Endothelial cell of umbilical vein (primary cell): Measurements from ENCODE around the gene PATE4. TPM values are rescaled to one million over a fixed set of nuclear protein-coding genes. Genes with fewer than 3 reads are reported as not detected.

Experiments used
- BruUV-seq: library from RNA; stranded (reverse); fragments of 400-500 nt; replicated peaks from 2 replicates; lab custom pipeline; 2021; lab: Mats Ljungman, UMichigan
- CTCF ChIA-PET: fragments of 300-600, 350-600 bp; sonication (Branson Sonifier 250); formaldehyde crosslinking; loops from one replicate; lab custom pipeline; 2021; ENCODE audit warnings: antibody characterized with exemption, inconsistent platforms; lab: Charles Lee
- POLR2A ChIA-PET: fragments of 300-600, 350-600 bp; sonication (Branson Sonifier 250); formaldehyde crosslinking; loops from one replicate; lab custom pipeline; 2021; ENCODE audit warnings: antibody characterized with exemption, inconsistent platforms; lab: Charles Lee
- DNase-seq: peaks from one replicate; pipeline ENCODE4 v3.0.0-alpha.2; 2011; ENCODE audit warnings: low read depth, low spot score
- FAIRE-seq: peaks from 2 replicates; lab custom pipeline; 2011; peaks lifted over from hg19 to GRCh38; lab: Jason Lieb, UNC
- H2AFZ ChIP-seq: 2 replicates; pipeline ENCODE4 v1.6.0; 2012; ENCODE audit warnings: low read depth, low read length, control low read depth, inconsistent platforms
- H3K27ac ChIP-seq: 2 replicates; pipeline ENCODE4 v1.5.1; 2011; ENCODE audit warnings: low read depth, mild to moderate bottlenecking, control low read depth, low read length, moderate library complexity; ENCODE audit not compliant: insufficient read depth
- H3K27me3 ChIP-seq, 2 experiments: 2 replicates each; pipeline versions ENCODE4 v1.6.0 to v1.6.1; 2011; ENCODE audit warnings: low read length in 2 of 2, mixed read lengths in 1 of 2; ENCODE audit not compliant: control insufficient read depth in 2 of 2, insufficient read depth in 2 of 2
- H3K36me3 ChIP-seq, 2 experiments: 2 replicates in 1 of 2; 3 replicates in 1 of 2; pipeline ENCODE4 v1.5.1; 2011; ENCODE audit warnings: low read length in 2 of 2, mild to moderate bottlenecking in 1 of 2, moderate library complexity in 1 of 2; ENCODE audit not compliant: control insufficient read depth in 2 of 2, insufficient read depth in 2 of 2; ENCODE audit errors: extremely low read depth in 1 of 2
- H3K4me1 ChIP-seq: 3 replicates; pipeline ENCODE4 v1.5.1; 2011; ENCODE audit warnings: mild to moderate bottlenecking, low read length; ENCODE audit not compliant: control insufficient read depth, insufficient read depth; ENCODE audit errors: extremely low read depth
- H3K4me2 ChIP-seq: 2 replicates; pipeline ENCODE4 v1.6.1; 2011; ENCODE audit warnings: low read length, control low read depth, mixed read lengths; ENCODE audit not compliant: insufficient read depth
- H3K4me3 ChIP-seq, 3 experiments: fragments of 200-600 bp in 1 of 3; sonication (generic), shearing (Covaris generic) in 1 of 3; replicated peaks in 1 of 3; 2 replicates each; pipeline ENCODE4 v1.5.1; 2011 to 2016; ENCODE audit warnings: control low read depth in 3 of 3, low read length in 3 of 3, mild to moderate bottlenecking in 2 of 3, inconsistent platforms in 1 of 3, low read depth in 1 of 3, moderate library complexity in 1 of 3; ENCODE audit not compliant: insufficient read depth in 1 of 3
- H3K79me2 ChIP-seq: 2 replicates; pipeline ENCODE4 v1.6.0; 2012; ENCODE audit warnings: low read length, inconsistent platforms; ENCODE audit not compliant: control insufficient read depth, insufficient read depth
- H3K9ac ChIP-seq: replicated peaks from 2 replicates; pipeline ENCODE3; 2011; ENCODE audit warnings: low read length, control low read depth; ENCODE audit not compliant: insufficient read depth; ENCODE audit errors: extremely low read depth
- H3K9me1 ChIP-seq: replicated peaks from 3 replicates; pipeline ENCODE4 v1.6.0; 2011; ENCODE audit warnings: mild to moderate bottlenecking, low read length; ENCODE audit not compliant: control insufficient read depth, insufficient read depth; ENCODE audit errors: extremely low read depth
- H3K9me3 ChIP-seq: replicated peaks from 2 replicates; pipeline ENCODE4 v1.5.1; 2012; ENCODE audit warnings: low read length, inconsistent platforms; ENCODE audit not compliant: control insufficient read depth, insufficient read depth
- H4K20me1 ChIP-seq: replicated peaks from 2 replicates; pipeline ENCODE3; 2011; ENCODE audit warnings: mild to moderate bottlenecking, low read length; ENCODE audit not compliant: control insufficient read depth, insufficient read depth; ENCODE audit errors: extremely low read depth
- CTCF ChIP-seq, 2 donors: IDR thresholded peaks; 1 replicate in 1 of 2; 2 replicates in 1 of 2; pipeline ENCODE4 v1.5.1; 2011; ENCODE audit warnings: low read length in 2 of 2, mild to moderate bottlenecking in 2 of 2, moderate library complexity in 2 of 2, control low read depth in 1 of 2, inconsistent platforms in 1 of 2, low read depth in 1 of 2; ENCODE audit not compliant: insufficient read depth in 1 of 2; ENCODE audit errors: extremely low read depth in 1 of 2
- EZH2 ChIP-seq: IDR thresholded peaks from 2 replicates; pipeline ENCODE4 v1.6.1; 2012; ENCODE audit warnings: borderline replicate concordance, low read depth, mild to moderate bottlenecking, moderate library complexity, low read length, inconsistent platforms; ENCODE audit not compliant: severe bottlenecking
- FOS ChIP-seq: IDR thresholded peaks from 2 replicates; pipeline ENCODE4 v1.6.1; 2011; ENCODE audit warnings: mild to moderate bottlenecking, low read length, moderate library complexity, borderline replicate concordance; ENCODE audit not compliant: insufficient read depth
- GATA2 ChIP-seq: IDR thresholded peaks from 2 replicates; pipeline ENCODE4 v1.7.0; 2011; ENCODE audit warnings: low read depth, mild to moderate bottlenecking, moderate library complexity, mixed read lengths, low read length; ENCODE audit not compliant: insufficient read length, insufficient read depth
- JUN ChIP-seq: IDR thresholded peaks from 2 replicates; pipeline ENCODE4 v1.6.1; 2011; ENCODE audit warnings: borderline replicate concordance, low read depth; ENCODE audit not compliant: insufficient read length, insufficient read depth
- MAX ChIP-seq: IDR thresholded peaks from 2 replicates; pipeline ENCODE4 v1.6.1; 2011; ENCODE audit not compliant: insufficient read depth, insufficient read length
- MYC ChIP-seq: IDR thresholded peaks from one replicate; pipeline ENCODE4 v1.6.1; 2011; ENCODE audit warnings: mild to moderate bottlenecking, low read depth, low read length
- POLR2A ChIP-seq: IDR thresholded peaks from 2 replicates; pipeline ENCODE4 v1.6.1; 2012; ENCODE audit warnings: low read depth, mild to moderate bottlenecking, control low read depth, low read length
- POLR2AphosphoS5 ChIP-seq: IDR thresholded peaks from 2 replicates; pipeline ENCODE4 v1.6.1; 2012; ENCODE audit warnings: low read depth, mild to moderate bottlenecking, control low read depth, low read length, moderate library complexity; ENCODE audit not compliant: insufficient read depth
- dilution Hi-C: fragments of 300-500 bp; cut with MboI; formaldehyde crosslinking; loops from one replicate; pipeline ENCODE4 v1.15.0; 2019; ENCODE audit warnings: low sequenced_read_pairs; ENCODE audit not compliant: extremely low pct_ligation_motif_present
- intact Hi-C: fragments of 100-400 bp; cut with micrococcal nuclease; formaldehyde crosslinking; loops from one replicate; pipeline ENCODE4 v1.10.0; 2022
- polyA plus RNA-seq, 4 experiments: library from polyadenylated mRNA; depleted of rRNA in 3 of 4; stranded (reverse) in 3 of 4; unstranded in 1 of 4; fragments of >200 nt; gene quantifications; 2 replicates each; pipeline versions ENCODE4 v1.2.1 to v1.2.3, GENCODE V29; 2011 to 2012; ENCODE audit warnings: missing spikeins in 1 of 4
- total RNA-seq: library from RNA; stranded (reverse); gene quantifications from 2 replicates; pipeline ENCODE4 v1.2.3, GENCODE V29; 2021

PATE4 gene
- total and polyA plus RNA-seq, 2 donors (not counting 3 experiments of a cell fraction or from before 2014, with no cell fraction given): not detected

- H2AFZ ChIP-seq: no peak overlapping the region
- no peak overlapping the region for H3K4me3 ChIP-seq
- no TSS peak for BruUV-seq
- no peaks in the 10 kb centered on the region for H3K4me1 ChIP-seq
- no peaks in the 10 kb centered on the region for H3K79me2 ChIP-seq
- dilution Hi-C loops (no loop called here), intact Hi-C loops (no loop called here)
- FAIRE-seq (no peak), DNase-seq (no peak)
- H3K4me2 ChIP-seq: no peak overlapping the region
- H3K27me3 ChIP-seq: no peaks in the 10 kb centered on the region
- no peak overlapping the region for H3K9ac ChIP-seq
- no peaks in the 10 kb centered on the region for H3K9me1 ChIP-seq
- no peaks in the 10 kb centered on the region for H3K9me3 ChIP-seq
- H4K20me1 ChIP-seq: no peaks in the 10 kb centered on the region
- TF ChIP-seq POLR2A: no peak
- no peak for TF ChIP-seq CTCF (IDR thresholded peaks at IDR 0.05; ENCODE audit: extremely low read depth in 1 of 2, insufficient read depth in 1 of 2, low read depth in 1 of 2, low read length in 2 of 2)
- no peak for TF ChIP-seq JUN
- TF ChIP-seq MAX: no peak
- no peak for TF ChIP-seq GATA2
- TF ChIP-seq FOS: no peak
- no peak for TF ChIP-seq MYC
- no peak for TF ChIP-seq EZH2
- no peak for TF ChIP-seq POLR2AphosphoS5
- ChIA-PET CTCF (no interaction called here), POLR2A (no interaction called here)
- no peak overlapping the region for H3K27ac ChIP-seq
- H3K36me3 ChIP-seq: no peaks in the 10 kb centered on the region
Measured at GRCh38 chr11:125802387-125802786, 30.7 kb upstream of the PATE4 start.
